Choroid plexus epithelial cell (primary cell): Measurements from ENCODE around the gene MAB21L3.

Experiments used
- DNase-seq: peaks from one replicate; pipeline ENCODE4 v3.0.0-alpha.2; 2010; ENCODE audit warnings: low read depth
- H3K4me3 ChIP-seq: 2 replicates; pipeline ENCODE4 v1.5.1; 2011; ENCODE audit warnings: low read depth, mild to moderate bottlenecking, control low read depth, low read length, moderate library complexity
- CTCF ChIP-seq: conservative IDR thresholded peaks from 2 replicates; pipeline ENCODE4 v1.5.1; 2011; ENCODE audit warnings: low read depth, mild to moderate bottlenecking, control low read depth, inconsistent platforms, low read length, moderate library complexity

Gene MAB21L3

DNA sequence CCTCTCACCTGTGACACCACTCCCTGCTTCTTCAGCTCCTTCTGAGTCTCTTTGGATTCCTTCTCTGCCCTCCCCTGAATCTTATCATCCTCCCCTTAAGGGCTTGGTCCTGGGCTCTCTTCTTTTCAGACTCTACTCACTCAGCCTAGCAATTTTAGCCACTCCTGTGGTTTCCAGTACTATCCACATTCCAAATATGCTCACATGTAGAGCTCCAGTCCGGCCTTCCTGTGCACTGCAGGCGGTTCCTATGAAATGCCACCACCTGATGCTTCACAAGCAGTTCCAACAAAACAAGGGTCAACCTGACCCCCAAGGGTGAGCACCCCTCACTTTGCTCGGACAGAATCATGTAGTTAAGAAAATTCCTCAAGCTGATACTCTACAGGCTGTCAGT, 35.9 kb downstream of the MAB21L3 start:
- DNase-seq: no peak
- TF ChIP-seq CTCF: no peak
- no peak overlapping the region for H3K4me3 ChIP-seq

- no peak for TF ChIP-seq CTCF
- DNase-seq: no peak
- no peak overlapping the region for H3K4me3 ChIP-seq
Observed at GRCh38 chr1:116147972-116148371, 36.8 kb downstream of the MAB21L3 start.

DNA sequence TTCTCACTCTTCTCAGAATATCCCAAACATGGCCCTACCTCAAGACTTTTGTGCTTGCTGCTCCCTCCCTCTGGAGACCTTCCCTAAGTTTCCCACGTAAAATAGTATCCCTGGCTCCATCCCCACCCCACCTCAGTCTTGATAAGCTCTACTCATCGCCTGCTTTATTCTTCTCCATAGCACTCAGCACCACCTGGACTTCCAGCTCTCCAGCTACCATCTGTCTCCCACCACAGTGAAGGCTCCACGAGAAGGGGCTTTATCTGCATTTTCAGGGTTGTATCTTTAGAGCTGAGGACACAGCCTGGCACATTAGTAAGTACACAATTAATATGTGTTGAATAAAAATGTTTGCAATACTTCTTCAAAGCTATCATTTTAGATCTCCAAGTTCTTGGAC, 37.8 kb downstream of the MAB21L3 start:
- no peak for DNase-seq
- no peak for TF ChIP-seq CTCF
- no peak overlapping the region for H3K4me3 ChIP-seq

DNA sequence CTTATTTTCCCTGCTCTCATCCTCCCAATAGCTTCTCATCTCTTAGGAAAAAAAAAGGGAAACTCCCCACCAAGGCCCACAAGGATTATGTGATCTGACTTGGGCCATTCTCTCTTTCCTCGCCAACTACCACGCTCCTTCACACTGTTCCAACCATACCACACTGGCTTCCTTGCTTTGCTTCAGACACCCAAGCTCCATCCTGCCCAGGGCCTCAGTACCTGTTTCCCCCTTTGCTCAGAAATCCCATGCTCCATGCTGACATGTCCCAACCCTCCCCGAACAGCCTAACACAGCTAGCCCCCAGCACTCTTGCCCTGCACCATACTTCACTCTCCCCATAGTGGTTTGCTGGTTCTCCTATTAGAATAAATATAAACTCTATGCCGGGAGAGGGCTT, 39.2 kb downstream of the MAB21L3 start:
- no peak for TF ChIP-seq CTCF
- no peak overlapping the region for H3K4me3 ChIP-seq
- no peak for DNase-seq

- peak overlapping the region; percentile 54 for H3K4me3 ChIP-seq
- DNase-seq: peak; percentile 69
- peak; percentile 59 for TF ChIP-seq CTCF
Observed at GRCh38 chr1:116151739-116152576, 40.8 kb downstream of the MAB21L3 start.

- TF ChIP-seq CTCF: no peak
- DNase-seq: no peak
- H3K4me3 ChIP-seq: peak overlapping the region; percentile 54
Observed at GRCh38 chr1:116152577-116152943, 41.4 kb downstream of the MAB21L3 start.

- no peak for TF ChIP-seq CTCF
- no peak overlapping the region for H3K4me3 ChIP-seq
- no peak for DNase-seq
Observed at GRCh38 chr1:116152950-116153691, 41.9 kb downstream of the MAB21L3 start.
